NCI-H2029 treated with DMSO at 0.1 percent for 48 hours (cell line): ENCODE results near the gene CPNE2.

Experiments used
- DNase-seq: peaks from one replicate; lab custom pipeline; 2025; lab: John Stamatoyannopoulos, UW

Gene CPNE2

GRCh38 chr16:57123974-57124674 lies 31.7 kb downstream of the CPNE2 start:
- no peak for DNase-seq

GRCh38 chr16:57125376-57125775 lies 33.0 kb downstream of the CPNE2 start:
- DNase-seq = no peak

- DNase-seq = no peak
Measured at GRCh38 chr16:57125969-57126368, 33.6 kb downstream of the CPNE2 start.

GRCh38 chr16:57126411-57126810 lies 34.0 kb downstream of the CPNE2 start:
- no peak for DNase-seq

GRCh38 chr16:57127037-57127763 lies 34.8 kb downstream of the CPNE2 start:
- no peak for DNase-seq

GRCh38 chr16:57127836-57128235 lies 35.5 kb downstream of the CPNE2 start:
- no peak for DNase-seq

- no peak for DNase-seq
Measured at GRCh38 chr16:57128771-57129389, 36.5 kb downstream of the CPNE2 start.

- DNase-seq = no peak
Measured at GRCh38 chr16:57130950-57131321, 38.6 kb downstream of the CPNE2 start.

GRCh38 chr16:57131351-57131970 lies 39.1 kb downstream of the CPNE2 start:
- no peak for DNase-seq

GRCh38 chr16:57132470-57132869 lies 40.1 kb downstream of the CPNE2 start:
- DNase-seq = no peak

- DNase-seq = no peak
Measured at GRCh38 chr16:57133031-57133430, 40.6 kb downstream of the CPNE2 start.

- no peak for DNase-seq
Measured at GRCh38 chr16:57133886-57134285, 41.5 kb downstream of the CPNE2 start.

- DNase-seq = no peak
Measured at GRCh38 chr16:57134982-57135381, 42.6 kb downstream of the CPNE2 start.

- DNase-seq = no peak
Measured at GRCh38 chr16:57137043-57137442, 44.7 kb downstream of the CPNE2 start.

- DNase-seq = no peak
Measured at GRCh38 chr16:57137566-57138273, 45.3 kb downstream of the CPNE2 start.

- no peak for DNase-seq
Measured at GRCh38 chr16:57138281-57138935, 46.0 kb downstream of the CPNE2 start.

- no peak for DNase-seq
Measured at GRCh38 chr16:57140931-57141668, 48.7 kb downstream of the CPNE2 start.

GRCh38 chr16:57141822-57142631 lies 49.6 kb downstream of the CPNE2 start:
- DNase-seq = no peak

GRCh38 chr16:57143149-57143921 lies 51.0 kb downstream of the CPNE2 start:
- no peak for DNase-seq
